ENCODE measurements around the gene CCDC146. TPM values are rescaled to one million over a fixed set of nuclear protein-coding genes. Genes with fewer than 3 reads are reported as not detected.

CCDC146 gene
- total RNA-seq, 1 donor from 2014 or later = 5.6 TPM

- Histone ChIP-seq H3K27me3 (ENCODE audit: control insufficient read depth, insufficient read depth, low read length) (no peaks in the 10 kb centered on the region), H3K36me3 (ENCODE audit: control insufficient read depth, insufficient read depth, low read length) (no peaks in the 10 kb centered on the region), H3K4me3 (ENCODE audit: low read depth, low read length) (no peak overlapping the region)
- TF ChIP-seq CTCF (IDR thresholded peaks at IDR 0.05; ENCODE audit: insufficient read depth, low read length, poor library complexity, severe bottlenecking) = no peak
- DNase-seq (ENCODE audit: low read depth) = no peak
Measured at GRCh38 chr7:77306231-77307067, 184.0 kb downstream of the CCDC146 start.

- no peak for DNase-seq (ENCODE audit: low read depth)
- Histone ChIP-seq H3K27me3 (ENCODE audit: control insufficient read depth, insufficient read depth, low read length) (no peaks in the 10 kb centered on the region), H3K4me3 (ENCODE audit: low read depth, low read length) (no peak overlapping the region), H3K36me3 (ENCODE audit: control insufficient read depth, insufficient read depth, low read length) (no peaks in the 10 kb centered on the region)
- no peak for TF ChIP-seq CTCF (IDR thresholded peaks at IDR 0.05; ENCODE audit: insufficient read depth, low read length, poor library complexity, severe bottlenecking)
Measured at GRCh38 chr7:77308792-77309191, 186.4 kb downstream of the CCDC146 start.

GRCh38 chr7:77309714-77310220, 187.4 kb downstream of the CCDC146 start:
- no peak overlapping the region for H3K4me3 ChIP-seq (ENCODE audit: low read depth, low read length)
- TF ChIP-seq CTCF (IDR thresholded peaks at IDR 0.05; ENCODE audit: insufficient read depth, low read length, poor library complexity, severe bottlenecking) = no peak
- no peaks in the 10 kb centered on the region for H3K36me3 ChIP-seq (ENCODE audit: control insufficient read depth, insufficient read depth, low read length)
- H3K27me3 ChIP-seq (ENCODE audit: control insufficient read depth, insufficient read depth, low read length) = no peaks in the 10 kb centered on the region
- no peak for DNase-seq (ENCODE audit: low read depth)

GRCh38 chr7:77310982-77311381, 188.6 kb downstream of the CCDC146 start:
- TF ChIP-seq CTCF (IDR thresholded peaks at IDR 0.05; ENCODE audit: insufficient read depth, low read length, poor library complexity, severe bottlenecking) = no peak
- H3K4me3 ChIP-seq (ENCODE audit: low read depth, low read length) = no peak overlapping the region
- no peak for DNase-seq (ENCODE audit: low read depth)
- H3K36me3 ChIP-seq (ENCODE audit: control insufficient read depth, insufficient read depth, low read length) = no peaks in the 10 kb centered on the region
- no peaks in the 10 kb centered on the region for H3K27me3 ChIP-seq (ENCODE audit: control insufficient read depth, insufficient read depth, low read length)

- no peak for DNase-seq (ENCODE audit: low read depth)
Measured at GRCh38 chr7:77313085-77313484, 190.7 kb downstream of the CCDC146 start.

More at GRCh38 chr7:77313085-77313484, 190.7 kb downstream of the CCDC146 start:
- no peak for TF ChIP-seq CTCF (IDR thresholded peaks at IDR 0.05; ENCODE audit: insufficient read depth, low read length, poor library complexity, severe bottlenecking)
- no peaks in the 10 kb centered on the region for H3K27me3 ChIP-seq (ENCODE audit: control insufficient read depth, insufficient read depth, low read length)
- H3K4me3 ChIP-seq (ENCODE audit: low read depth, low read length) = no peak overlapping the region
- no peaks in the 10 kb centered on the region for H3K36me3 ChIP-seq (ENCODE audit: control insufficient read depth, insufficient read depth, low read length)
